Cardiac muscle cell (in vitro differentiated cells and primary cell): Measurements from ENCODE around the gene CATSPERE. TPM values are rescaled to one million over a fixed set of nuclear protein-coding genes. Genes with fewer than 3 reads are reported as not detected.
"Not testable (repeated sequence)": the region's sequence is repeated elsewhere in the genome, so short reads cannot be mapped to it uniquely, and the experiment has no call there.

Experiments used
- DNase-seq, 2 donors: peaks; one replicate each; pipeline versions ENCODE4 v3.0.0 to v3.0.0-alpha.2; 2010 to 2017; ENCODE audit warnings: low read depth in 1 of 2, low spot score in 1 of 2
- H3K27ac ChIP-seq: fragments of 200-600 bp; sonication (generic); 2 replicates; pipeline ENCODE4 v1.5.1; 2016
- H3K27me3 ChIP-seq: fragments of 200-600 bp; sonication (generic); 2 replicates; pipeline ENCODE4 v1.6.0; 2016; ENCODE audit warnings: control low read depth
- H3K36me3 ChIP-seq: fragments of 200-600 bp; sonication (generic); 2 replicates; pipeline ENCODE4 v1.5.1; 2016; ENCODE audit warnings: control low read depth
- H3K4me1 ChIP-seq: fragments of 200-600 bp; sonication (generic); 2 replicates; pipeline ENCODE4 v1.8.1; 2017; ENCODE audit warnings: low read depth, mild to moderate bottlenecking, mixed run types
- H3K4me3 ChIP-seq: fragments of 200-600 bp; sonication (generic); 2 replicates; pipeline ENCODE4 v1.5.1; 2016; ENCODE audit warnings: mild to moderate bottlenecking
- H3K9me3 ChIP-seq: fragments of 200-600 bp; sonication (generic); 2 replicates; pipeline ENCODE4 v1.5.1; 2017; ENCODE audit warnings: low read depth, mild to moderate bottlenecking, control low read depth
- polyA plus RNA-seq: library from polyadenylated mRNA; unstranded; fragments of >200 nt; fragmentation: Nextera tagmentation; extraction: Ambion mirVana; gene quantifications from 2 replicates; pipeline ENCODE4 v1.2.1, GENCODE V29; 2016
- total RNA-seq: library from RNA; depleted of rRNA; stranded (reverse); fragments of >200 nt; gene quantifications from 2 replicates; pipeline ENCODE4 v1.2.3, GENCODE V29; 2016
- TF ChIP-seq, protein P1 (sequence below): IDR thresholded peaks from 2 replicates; pipeline ENCODE4 v1.5.1; 2012; ENCODE audit warnings: low read depth, mild to moderate bottlenecking, low read length

The CATSPERE gene
- total and polyA plus RNA-seq, 2 experiments from 2014 or later, result 1.1 to 1.4 TPM

DNA sequence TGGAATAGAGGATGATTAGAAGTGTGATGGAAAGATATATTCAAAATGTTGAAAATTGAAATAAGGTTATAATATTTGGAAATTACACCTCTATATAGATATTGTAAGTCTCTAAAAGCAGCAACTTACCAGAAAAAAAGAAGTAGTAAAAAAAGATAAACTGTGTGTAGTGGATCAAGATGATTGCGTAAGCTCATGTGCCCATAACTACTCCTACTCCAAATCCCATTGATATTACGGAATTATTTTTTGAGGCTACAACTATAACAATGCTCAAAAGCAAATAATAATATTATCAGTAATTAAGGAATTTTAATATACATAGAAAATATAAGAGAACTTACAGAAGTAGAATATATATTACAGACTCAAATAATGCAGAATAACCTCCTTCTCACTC lies 33.6 kb downstream of the CATSPERE start:
- H3K4me1 ChIP-seq, result no peaks in the 10 kb centered on the region

DNA sequence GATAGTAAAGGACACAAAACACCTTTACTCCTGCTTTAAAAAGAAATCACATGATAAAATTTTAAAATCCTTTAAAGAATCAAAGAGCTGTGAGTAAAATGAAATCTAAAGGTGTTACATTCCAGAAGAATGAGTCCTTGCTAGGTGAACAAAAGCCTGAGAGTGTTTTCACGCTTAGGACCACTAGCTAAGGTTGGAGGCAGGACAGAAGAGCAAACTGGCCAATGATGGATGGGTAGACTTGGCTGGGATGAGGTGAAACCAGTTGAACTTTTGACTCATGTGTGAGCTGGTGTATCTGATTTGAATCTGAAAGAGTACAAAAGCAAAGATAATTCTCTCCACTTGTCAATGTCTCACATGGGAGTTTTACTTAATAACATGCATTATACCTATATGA lies 35.1 kb downstream of the CATSPERE start:
- no peaks in the 10 kb centered on the region for H3K36me3 ChIP-seq
- H3K27me3 ChIP-seq, result no peaks in the 10 kb centered on the region
- H3K4me3 ChIP-seq, result no peak overlapping the region
- TF ChIP-seq, protein P1, sequence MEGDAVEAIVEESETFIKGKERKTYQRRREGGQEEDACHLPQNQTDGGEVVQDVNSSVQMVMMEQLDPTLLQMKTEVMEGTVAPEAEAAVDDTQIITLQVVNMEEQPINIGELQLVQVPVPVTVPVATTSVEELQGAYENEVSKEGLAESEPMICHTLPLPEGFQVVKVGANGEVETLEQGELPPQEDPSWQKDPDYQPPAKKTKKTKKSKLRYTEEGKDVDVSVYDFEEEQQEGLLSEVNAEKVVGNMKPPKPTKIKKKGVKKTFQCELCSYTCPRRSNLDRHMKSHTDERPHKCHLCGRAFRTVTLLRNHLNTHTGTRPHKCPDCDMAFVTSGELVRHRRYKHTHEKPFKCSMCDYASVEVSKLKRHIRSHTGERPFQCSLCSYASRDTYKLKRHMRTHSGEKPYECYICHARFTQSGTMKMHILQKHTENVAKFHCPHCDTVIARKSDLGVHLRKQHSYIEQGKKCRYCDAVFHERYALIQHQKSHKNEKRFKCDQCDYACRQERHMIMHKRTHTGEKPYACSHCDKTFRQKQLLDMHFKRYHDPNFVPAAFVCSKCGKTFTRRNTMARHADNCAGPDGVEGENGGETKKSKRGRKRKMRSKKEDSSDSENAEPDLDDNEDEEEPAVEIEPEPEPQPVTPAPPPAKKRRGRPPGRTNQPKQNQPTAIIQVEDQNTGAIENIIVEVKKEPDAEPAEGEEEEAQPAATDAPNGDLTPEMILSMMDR, result no peak
- no peak overlapping the region for H3K27ac ChIP-seq
- H3K4me1 ChIP-seq, result no peaks in the 10 kb centered on the region
- no peaks in the 10 kb centered on the region for H3K9me3 ChIP-seq
- DNase-seq, result no peak

More for the DNA sequence above, 33.6 kb downstream of the CATSPERE start:
- no peaks in the 10 kb centered on the region for H3K27me3 ChIP-seq
- no peaks in the 10 kb centered on the region for H3K9me3 ChIP-seq
- no peak overlapping the region for H3K27ac ChIP-seq
- H3K36me3 ChIP-seq, result no peaks in the 10 kb centered on the region
- no peak for DNase-seq
- TF ChIP-seq, protein P1, result no peak
- no peak overlapping the region for H3K4me3 ChIP-seq

DNA sequence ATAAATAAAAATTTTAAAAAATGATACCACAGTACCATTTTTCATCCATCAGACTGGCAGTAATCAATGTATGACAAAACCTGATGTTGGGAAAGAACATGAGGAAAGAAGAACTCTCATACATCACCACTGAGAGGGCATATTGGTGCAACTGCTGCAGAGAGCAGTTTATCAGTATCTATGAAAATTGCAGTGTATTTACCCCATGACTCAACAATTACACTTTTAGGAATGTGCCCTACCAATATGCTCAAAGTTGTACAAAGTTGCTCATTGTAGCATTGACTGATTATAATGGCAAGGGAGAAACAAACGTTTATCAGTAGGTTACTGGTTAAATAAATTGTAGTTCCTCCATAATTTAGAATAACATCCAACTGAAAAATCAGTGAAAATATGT lies 36.7 kb downstream of the CATSPERE start:
- DNase-seq, result peak in 1 of 2 donors; percentile 1

DNA sequence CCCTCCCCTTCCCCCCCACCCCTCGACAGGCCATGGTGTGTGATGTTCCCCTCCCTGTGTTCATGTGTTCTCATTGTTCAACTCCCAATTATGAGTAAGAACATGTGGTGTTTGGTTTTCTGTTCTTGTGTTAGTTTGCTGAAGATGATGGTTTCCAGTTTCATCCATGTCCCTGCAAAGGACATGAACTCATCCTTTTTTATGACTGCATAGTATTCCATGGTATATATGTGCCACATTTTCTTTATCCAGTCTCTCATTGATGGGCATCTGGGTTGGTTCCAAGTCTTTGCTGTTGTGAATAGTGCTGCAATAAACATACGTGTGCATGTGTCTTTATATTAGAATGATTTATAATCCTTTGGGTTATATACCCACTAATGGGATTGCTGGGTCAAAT lies 38.4 kb downstream of the CATSPERE start:
- not testable (repeated sequence) for H3K9me3 ChIP-seq, H3K4me1 ChIP-seq, H3K4me3 ChIP-seq, H3K27ac ChIP-seq, H3K36me3 ChIP-seq, DNase-seq, H3K27me3 ChIP-seq

More for the DNA sequence above, 36.7 kb downstream of the CATSPERE start:
- TF ChIP-seq, protein P1, result no peak
- no peaks in the 10 kb centered on the region for H3K27me3 ChIP-seq
- no peak overlapping the region for H3K4me3 ChIP-seq
- no peaks in the 10 kb centered on the region for H3K9me3 ChIP-seq
- no peaks in the 10 kb centered on the region for H3K36me3 ChIP-seq
- H3K27ac ChIP-seq, result no peak overlapping the region
- H3K4me1 ChIP-seq, result no peaks in the 10 kb centered on the region

DNA sequence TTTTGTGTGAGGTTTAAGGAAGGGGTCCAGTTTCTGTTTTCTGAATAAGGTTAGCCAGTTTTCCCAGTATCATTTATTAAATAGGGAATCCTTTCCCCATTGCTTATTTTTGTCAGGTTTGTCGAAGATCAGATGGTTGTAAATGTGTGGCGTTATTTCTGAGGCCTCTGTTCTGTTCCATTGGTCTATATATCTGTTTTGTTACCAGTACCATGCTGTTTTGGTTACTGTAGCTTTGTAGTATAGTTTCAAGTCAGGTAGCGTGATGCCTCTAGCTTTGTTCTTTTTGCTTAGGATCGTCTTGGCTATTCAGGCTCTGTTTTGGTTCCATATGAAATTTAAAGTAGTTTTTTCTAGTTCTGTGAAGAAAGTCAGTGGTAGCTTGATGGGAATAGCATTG lies 39.4 kb downstream of the CATSPERE start:
- not testable (repeated sequence) for H3K36me3 ChIP-seq, H3K27ac ChIP-seq, H3K4me3 ChIP-seq, H3K9me3 ChIP-seq, H3K27me3 ChIP-seq, H3K4me1 ChIP-seq, DNase-seq

DNA sequence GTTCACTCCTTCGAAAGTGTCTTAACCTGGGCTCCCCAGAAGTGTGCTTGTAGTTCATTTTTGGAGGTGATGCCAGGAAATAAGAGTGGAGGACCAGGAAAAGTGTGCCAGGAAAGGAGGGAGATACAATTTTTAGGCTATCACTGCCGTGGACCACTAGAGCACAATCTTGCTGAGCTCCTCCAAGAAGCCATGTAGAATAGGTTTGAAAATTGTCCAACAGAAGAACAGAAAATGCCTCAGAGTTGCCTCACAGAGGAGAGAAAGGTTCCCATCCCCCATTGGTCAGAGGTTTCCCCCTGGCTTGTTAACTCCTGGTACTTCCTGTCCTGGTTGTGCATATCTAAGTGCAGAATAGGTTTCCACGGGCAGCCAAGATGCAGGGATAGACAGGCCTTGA lies 41.6 kb downstream of the CATSPERE start:
- Histone ChIP-seq H3K4me3 (no peak overlapping the region), H3K27ac (no peak overlapping the region), H3K4me1 (no peaks in the 10 kb centered on the region), H3K9me3 (no peaks in the 10 kb centered on the region), H3K27me3 (no peaks in the 10 kb centered on the region), H3K36me3 (no peaks in the 10 kb centered on the region)
- DNase-seq, result no peak
- TF ChIP-seq, protein P1, result no peak

DNA sequence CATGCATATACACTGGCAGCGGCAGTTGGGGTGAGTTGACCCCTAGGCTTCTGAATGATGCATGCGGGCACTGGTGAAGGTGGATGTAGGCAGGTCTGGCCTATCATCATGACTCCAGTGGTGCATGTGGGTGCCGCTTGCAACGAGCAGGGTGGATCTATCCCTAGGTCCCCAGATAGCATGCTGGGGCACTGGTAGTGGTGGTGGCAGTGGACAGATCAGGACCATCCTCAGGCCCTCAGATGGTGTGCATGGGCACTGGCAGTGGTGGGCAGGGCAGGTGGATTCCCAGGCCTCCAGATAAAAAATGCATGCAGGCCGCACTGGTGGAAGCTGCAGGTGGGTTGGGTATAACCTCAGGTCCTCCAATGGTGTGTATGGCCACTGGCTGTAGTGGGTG lies 52.4 kb downstream of the CATSPERE start:
- Histone ChIP-seq H3K27ac (no peak overlapping the region), H3K36me3 (no peaks in the 10 kb centered on the region), H3K27me3 (no peaks in the 10 kb centered on the region), H3K4me3 (no peak overlapping the region), H3K9me3 (no peaks in the 10 kb centered on the region), H3K4me1 (no peaks in the 10 kb centered on the region)
- no peak for DNase-seq
- TF ChIP-seq, protein P1, result no peak
